Aortic smooth muscle cell (primary cell): ENCODE data around the gene KIF14. TPM values are rescaled to one million over a fixed set of nuclear protein-coding genes. Genes with fewer than 3 reads are reported as not detected.

Experiments used
- total RNA-seq: library from RNA; depleted of rRNA; stranded (reverse); fragments of >200 nt; gene quantifications from 2 replicates; pipeline ENCODE4 v1.2.3, GENCODE V29; 2014

KIF14 gene, protein sequence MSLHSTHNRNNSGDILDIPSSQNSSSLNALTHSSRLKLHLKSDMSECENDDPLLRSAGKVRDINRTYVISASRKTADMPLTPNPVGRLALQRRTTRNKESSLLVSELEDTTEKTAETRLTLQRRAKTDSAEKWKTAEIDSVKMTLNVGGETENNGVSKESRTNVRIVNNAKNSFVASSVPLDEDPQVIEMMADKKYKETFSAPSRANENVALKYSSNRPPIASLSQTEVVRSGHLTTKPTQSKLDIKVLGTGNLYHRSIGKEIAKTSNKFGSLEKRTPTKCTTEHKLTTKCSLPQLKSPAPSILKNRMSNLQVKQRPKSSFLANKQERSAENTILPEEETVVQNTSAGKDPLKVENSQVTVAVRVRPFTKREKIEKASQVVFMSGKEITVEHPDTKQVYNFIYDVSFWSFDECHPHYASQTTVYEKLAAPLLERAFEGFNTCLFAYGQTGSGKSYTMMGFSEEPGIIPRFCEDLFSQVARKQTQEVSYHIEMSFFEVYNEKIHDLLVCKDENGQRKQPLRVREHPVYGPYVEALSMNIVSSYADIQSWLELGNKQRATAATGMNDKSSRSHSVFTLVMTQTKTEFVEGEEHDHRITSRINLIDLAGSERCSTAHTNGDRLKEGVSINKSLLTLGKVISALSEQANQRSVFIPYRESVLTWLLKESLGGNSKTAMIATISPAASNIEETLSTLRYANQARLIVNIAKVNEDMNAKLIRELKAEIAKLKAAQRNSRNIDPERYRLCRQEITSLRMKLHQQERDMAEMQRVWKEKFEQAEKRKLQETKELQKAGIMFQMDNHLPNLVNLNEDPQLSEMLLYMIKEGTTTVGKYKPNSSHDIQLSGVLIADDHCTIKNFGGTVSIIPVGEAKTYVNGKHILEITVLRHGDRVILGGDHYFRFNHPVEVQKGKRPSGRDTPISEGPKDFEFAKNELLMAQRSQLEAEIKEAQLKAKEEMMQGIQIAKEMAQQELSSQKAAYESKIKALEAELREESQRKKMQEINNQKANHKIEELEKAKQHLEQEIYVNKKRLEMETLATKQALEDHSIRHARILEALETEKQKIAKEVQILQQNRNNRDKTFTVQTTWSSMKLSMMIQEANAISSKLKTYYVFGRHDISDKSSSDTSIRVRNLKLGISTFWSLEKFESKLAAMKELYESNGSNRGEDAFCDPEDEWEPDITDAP (N-terminal part only)
- 4.5 and 7.4 TPM in 2 replicates for total RNA-seq

DNA sequence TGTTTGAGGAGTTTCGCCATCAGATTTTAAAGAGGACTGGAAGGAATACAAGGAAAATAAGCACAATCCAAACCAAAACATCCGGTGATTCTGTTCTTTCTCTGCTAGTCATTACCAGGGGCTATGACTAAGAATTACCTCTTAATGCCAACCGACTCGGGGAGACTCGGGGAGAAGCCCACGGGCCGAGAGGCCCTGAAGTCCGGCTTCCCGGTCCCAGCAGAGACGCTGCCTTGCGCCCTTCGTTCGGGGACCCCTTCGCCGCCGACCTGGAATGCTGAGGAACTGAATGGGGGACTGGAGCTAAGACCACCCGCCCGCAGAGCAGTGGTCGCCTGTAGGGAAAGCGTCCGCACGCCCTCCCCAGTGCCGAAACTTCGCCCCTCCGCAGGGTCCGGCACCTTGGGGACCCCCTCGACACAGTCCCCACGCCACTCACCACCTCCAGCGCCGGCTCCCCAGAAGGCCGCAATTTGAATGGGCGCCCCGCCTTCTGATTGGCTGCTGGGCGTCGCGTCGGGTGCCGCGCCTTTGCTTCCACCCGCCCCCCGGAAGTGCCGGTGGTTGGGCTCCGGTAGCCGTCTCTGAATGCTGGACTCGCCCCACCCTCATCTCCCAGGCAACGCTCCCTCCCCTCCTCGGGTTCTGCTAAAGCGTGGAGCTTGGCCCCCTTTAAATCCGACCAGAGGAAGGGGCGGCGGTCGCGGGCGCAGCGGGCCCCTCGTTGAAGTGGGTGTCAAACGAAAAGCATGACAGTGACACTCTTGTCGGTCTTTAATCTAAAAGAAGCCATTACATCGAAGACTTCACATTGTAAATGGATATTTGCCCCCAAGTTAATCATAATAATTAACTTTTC, at the start of gene KIF14:
Gene KIF14 (minus strand): TSS at position 479 of the 859 bp plus-strand sequence. CDS start 2,028 bp downstream, outside the sequence.

DNA sequence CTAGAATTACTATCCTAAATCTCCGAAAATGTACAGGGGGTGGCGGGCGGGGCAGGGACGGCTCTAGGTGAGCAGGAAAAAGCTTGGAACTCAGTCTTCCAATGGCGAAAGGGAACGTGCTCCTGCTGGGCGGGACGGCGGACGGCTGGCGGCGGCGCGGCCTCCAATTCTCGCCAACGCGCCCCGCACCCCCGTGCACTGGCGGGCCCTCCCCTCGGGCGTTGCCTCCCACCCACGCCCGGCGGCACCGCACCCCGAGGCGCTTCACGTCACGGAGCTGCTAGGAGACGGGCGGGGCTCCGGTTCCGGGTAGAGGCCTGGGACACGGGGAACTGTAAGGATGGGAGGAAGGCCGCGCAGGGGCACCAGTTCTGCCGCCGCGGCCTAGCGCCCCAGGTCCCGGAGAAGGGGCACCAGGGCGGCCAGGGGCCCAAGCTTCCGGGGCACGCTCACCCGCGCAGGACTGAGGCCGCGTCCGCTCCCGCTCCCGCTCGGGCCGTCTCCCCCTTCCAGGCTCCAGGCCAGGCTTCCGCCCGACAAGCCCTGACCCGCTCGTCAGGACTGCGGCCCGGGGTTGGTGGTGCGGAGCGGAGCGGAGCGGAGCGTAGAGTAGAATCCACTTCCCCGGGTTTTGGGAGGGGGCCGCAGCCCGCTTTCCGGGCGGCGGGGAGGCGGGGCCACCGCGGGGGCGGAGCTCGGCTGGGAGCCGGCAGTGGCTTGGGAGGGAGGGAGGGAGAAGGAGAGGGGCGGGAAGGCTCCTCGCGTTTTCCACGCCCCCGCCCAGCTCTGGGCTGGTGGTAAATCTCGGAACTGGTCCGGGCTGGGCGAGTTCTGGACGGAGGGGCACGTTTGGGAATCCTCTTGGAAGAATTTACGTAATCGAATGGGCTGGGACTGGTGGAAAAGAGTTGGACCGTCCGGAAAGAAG, 49.0 kb upstream of the KIF14 start, which contains the start of gene DDX59:
Gene DDX59 (minus strand): TSS at position 594 of the 928 bp plus-strand sequence. CDS start 3,167 bp downstream, outside the sequence.

Other genes starting within 250 kb of the KIF14 start
- gene ZNF281, start 210.7 kb downstream of the KIF14 start, total RNA-seq: 12.7 and 14.6 TPM in 2 replicates
- 18.0 and 20.0 TPM in 2 replicates for gene DDX59, start 49.2 kb upstream of the KIF14 start, total RNA-seq
- 24.7 and 30.3 TPM in 2 replicates for gene CAMSAP2, start 118.1 kb upstream of the KIF14 start, total RNA-seq